Measurements from ENCODE around the gene PHOX2A.

Gene PHOX2A

GRCh38 chr11:72227316-72228228, 16.4 kb downstream of the PHOX2A start:
- no peak for TF ChIP-seq CTCF (IDR thresholded peaks at IDR 0.05)

GRCh38 chr11:72226701-72227100, 17.3 kb downstream of the PHOX2A start:
- TF ChIP-seq CTCF (IDR thresholded peaks at IDR 0.05), result no peak

- no peak for TF ChIP-seq CTCF (IDR thresholded peaks at IDR 0.05)
Measured at GRCh38 chr11:72225411-72225951, 18.5 kb downstream of the PHOX2A start.

GRCh38 chr11:72224564-72225410, 19.2 kb downstream of the PHOX2A start, which contains the start of gene INPPL1:
Gene INPPL1 (plus strand): TSS chr11:72224767. CDS start chr11:72224985, 218 bp downstream.
- no peak for TF ChIP-seq CTCF (IDR thresholded peaks at IDR 0.05)

- TF ChIP-seq CTCF (IDR thresholded peaks at IDR 0.05), result no peak
Measured at GRCh38 chr11:72223615-72224563, 20.1 kb downstream of the PHOX2A start.

GRCh38 chr11:72222907-72223614, 20.9 kb downstream of the PHOX2A start:
- TF ChIP-seq CTCF (IDR thresholded peaks at IDR 0.05), result no peak

Data from LNCAP (cell line).